H9 (cell line): ENCODE data around the gene TLE5. TPM values are rescaled to one million over a fixed set of nuclear protein-coding genes. Genes with fewer than 3 reads are reported as not detected.

Source experiments
- DNase-seq: peaks from one replicate; pipeline ENCODE4 v3.0.0-alpha.2; 2017
- H2AFZ ChIP-seq: one replicate; pipeline ENCODE4 v1.6.1; 2013; ENCODE audit warnings: mild to moderate bottlenecking, low read length, control low read depth, moderate library complexity
- H2AK5ac ChIP-seq: 2 replicates; pipeline ENCODE4 v1.6.1; 2013; ENCODE audit warnings: low read length, control low read depth, mixed read lengths; ENCODE audit not compliant: insufficient read length
- H2BK120ac ChIP-seq: one replicate; pipeline ENCODE4 v1.6.1; 2013; ENCODE audit warnings: low read depth, mild to moderate bottlenecking, low read length, control low read depth, inconsistent platforms; ENCODE audit not compliant: poor library complexity, severe bottlenecking
- H2BK12ac ChIP-seq: 2 replicates; pipeline ENCODE4 v1.6.1; 2013; ENCODE audit warnings: low read length, control low read depth, mixed read lengths, low read depth; ENCODE audit not compliant: insufficient read length
- H2BK15ac ChIP-seq: 2 replicates; pipeline ENCODE4 v1.6.1; 2013; ENCODE audit warnings: low read depth, low read length, control low read depth
- H2BK20ac ChIP-seq: one replicate; pipeline ENCODE4 v1.6.1; 2013; ENCODE audit warnings: low read depth, mild to moderate bottlenecking, low read length, control low read depth, inconsistent platforms; ENCODE audit not compliant: poor library complexity, severe bottlenecking
- H2BK5ac ChIP-seq: 2 replicates; pipeline ENCODE4 v1.6.1; 2013; ENCODE audit warnings: low read length, control low read depth, mixed read lengths; ENCODE audit not compliant: insufficient read length
- H3K14ac ChIP-seq: 2 replicates; pipeline ENCODE4 v1.6.1; 2013; ENCODE audit warnings: low read length, control low read depth; ENCODE audit not compliant: insufficient read depth
- H3K18ac ChIP-seq: 2 replicates; pipeline ENCODE4 v1.6.1; 2013; ENCODE audit warnings: low read depth, mild to moderate bottlenecking, mixed read lengths, low read length, control low read depth; ENCODE audit not compliant: insufficient read length
- H3K23ac ChIP-seq: 2 replicates; pipeline ENCODE4 v1.6.1; 2013; ENCODE audit warnings: low read length, control low read depth, mixed read lengths, low read depth; ENCODE audit not compliant: insufficient read length
- H3K23me2 ChIP-seq: 2 replicates; pipeline ENCODE4 v1.6.1; 2013; ENCODE audit warnings: low read depth, mild to moderate bottlenecking, mixed read lengths, low read length, control low read depth; ENCODE audit not compliant: insufficient read length, poor library complexity, severe bottlenecking
- H3K27ac ChIP-seq: 2 replicates; pipeline ENCODE4 v1.5.1; 2013; ENCODE audit warnings: low read length, control low read depth, mixed read lengths, low read depth; ENCODE audit not compliant: insufficient read length
- H3K27me3 ChIP-seq: 2 replicates; pipeline ENCODE4 v1.6.1; 2013; ENCODE audit warnings: low read length, control low read depth, inconsistent platforms; ENCODE audit not compliant: insufficient read depth
- H3K4ac ChIP-seq: 2 replicates; pipeline ENCODE4 v1.6.1; 2013; ENCODE audit warnings: low read depth, mild to moderate bottlenecking, control low read depth, inconsistent platforms, low read length, moderate library complexity
- H3K4me1 ChIP-seq: 2 replicates; pipeline ENCODE4 v1.6.1; 2013; ENCODE audit warnings: low read length, control low read depth, inconsistent platforms; ENCODE audit not compliant: insufficient read depth
- H3K4me2 ChIP-seq: 2 replicates; pipeline ENCODE4 v1.6.1; 2013; ENCODE audit warnings: low read length, control low read depth, mixed read lengths; ENCODE audit not compliant: insufficient read length, insufficient read depth
- H3K56ac ChIP-seq: 2 replicates; pipeline ENCODE4 v1.6.1; 2013; ENCODE audit warnings: low read depth, mild to moderate bottlenecking, mixed read lengths, low read length, control low read depth; ENCODE audit not compliant: insufficient read length
- H3K79me1 ChIP-seq: 2 replicates; pipeline ENCODE4 v1.6.1; 2013; ENCODE audit warnings: low read depth, mild to moderate bottlenecking, moderate library complexity, low read length, control low read depth, inconsistent platforms; ENCODE audit not compliant: insufficient read depth, poor library complexity, severe bottlenecking
- H3K79me2 ChIP-seq: 2 replicates; pipeline ENCODE4 v1.6.1; 2013; ENCODE audit warnings: low read length, control low read depth, inconsistent platforms; ENCODE audit not compliant: insufficient read depth
- H3K9ac ChIP-seq: 2 replicates; pipeline ENCODE4 v1.6.1; 2013; ENCODE audit warnings: low read length, control low read depth, mixed read lengths; ENCODE audit not compliant: insufficient read length; ENCODE audit errors: extremely low read depth
- H3K9me3 ChIP-seq: one replicate; pipeline ENCODE4 v1.6.1; 2013; ENCODE audit warnings: low read depth, low read length, inconsistent platforms; ENCODE audit not compliant: control insufficient read depth
- H3T11ph ChIP-seq: one replicate; pipeline ENCODE4 v1.6.1; 2013; ENCODE audit warnings: mild to moderate bottlenecking, low read length, control low read depth, inconsistent platforms
- H4K20me1 ChIP-seq: one replicate; pipeline ENCODE4 v1.6.1; 2013; ENCODE audit not compliant: control insufficient read depth, insufficient read length, insufficient read depth
- H4K5ac ChIP-seq: 2 replicates; pipeline ENCODE4 v1.6.1; 2013; ENCODE audit warnings: low read depth, mild to moderate bottlenecking, mixed read lengths, low read length, control low read depth; ENCODE audit not compliant: insufficient read length
- H4K8ac ChIP-seq: replicated peaks from 2 replicates; pipeline ENCODE4 v1.6.1; 2013; ENCODE audit warnings: low read length, control low read depth, mixed read lengths, low read depth; ENCODE audit not compliant: insufficient read length
- H4K91ac ChIP-seq: 2 replicates; pipeline ENCODE4 v1.6.1; 2013; ENCODE audit warnings: low read depth, mild to moderate bottlenecking, moderate library complexity, mixed read lengths, low read length, control low read depth; ENCODE audit not compliant: insufficient read length
- H3K27ac Mint-ChIP-seq, 3 experiments: 2 replicates in 2 of 3; 3 replicates in 1 of 3; pipeline ENCODE4 v1.8.0; 2020 to 2021; ENCODE audit warnings: mixed read lengths in 3 of 3, mild to moderate bottlenecking in 1 of 3, moderate library complexity in 1 of 3
- H3K27me3 Mint-ChIP-seq: 2 replicates; pipeline ENCODE4 v1.8.0; 2021; ENCODE audit warnings: low read depth, mild to moderate bottlenecking, moderate library complexity, mixed read lengths
- H3K36me3 Mint-ChIP-seq, 3 experiments: 2 replicates in 2 of 3; 3 replicates in 1 of 3; pipeline ENCODE4 v1.8.0; 2020 to 2021; ENCODE audit warnings: low read depth in 3 of 3, mixed read lengths in 3 of 3; ENCODE audit not compliant: insufficient read depth in 1 of 3
- H3K4me1 Mint-ChIP-seq, 2 experiments: 2 replicates each; pipeline ENCODE4 v1.8.0; 2020; ENCODE audit warnings: mixed read lengths in 2 of 2
- H3K4me3 Mint-ChIP-seq, 2 experiments: 2 replicates in 1 of 2; 3 replicates in 1 of 2; pipeline ENCODE4 v1.8.0; 2020 to 2021; ENCODE audit warnings: mild to moderate bottlenecking in 2 of 2, mixed read lengths in 2 of 2, moderate library complexity in 1 of 2
- H3K9me3 Mint-ChIP-seq, 2 experiments: 2 replicates in 1 of 2; 3 replicates in 1 of 2; pipeline ENCODE4 v1.8.0; 2020; ENCODE audit warnings: mild to moderate bottlenecking in 2 of 2, mixed read lengths in 2 of 2, moderate library complexity in 1 of 2
- CTCF ChIP-seq: fragments of 200-600 bp; sonication (generic); conservative IDR thresholded peaks from 3 replicates; pipeline ENCODE4 v1.8.0; 2021; ENCODE audit warnings: antibody characterized with exemption, mild to moderate bottlenecking
- WGBS: extraction: QIAGEN DNeasy Blood & Tissue Kit; methylation state at CpG from one replicate; pipeline ENCODE4 v1.1.7; 2013; ENCODE audit warnings: missing lambda C conversion rate, low lambda C conversion rate, mixed read lengths; ENCODE audit not compliant: insufficient read length; ENCODE audit errors: extremely low coverage; 5-methylcytosine and 5-hydroxymethylcytosine counted together
- total RNA-seq: library from RNA; stranded (reverse); gene quantifications from 2 replicates; pipeline ENCODE4 v1.2.1, GENCODE V29; 2021

Gene TLE5
- total RNA-seq, 1 experiment from 2014 or later: 221 TPM

- H2BK15ac ChIP-seq: no peak overlapping the region
- no peak overlapping the region for H2AK5ac ChIP-seq
- H2BK5ac ChIP-seq: no peak overlapping the region
- H3K4me2 ChIP-seq: no peak overlapping the region
- H4K5ac ChIP-seq: no peak overlapping the region
- H3K9me3 ChIP-seq: no peaks in the 10 kb centered on the region
- H4K91ac ChIP-seq: no peak overlapping the region
- no peak overlapping the region for H2BK120ac ChIP-seq
- Mint-ChIP-seq H3K4me1 (no peaks in the 10 kb centered on the region), H3K27ac (no peak overlapping the region), H3K27me3 (peaks cover 5% of the 10 kb centered on the region), H3K4me3 (no peak overlapping the region), H3K9me3 (peaks cover 2 to 3% of the 10 kb centered on the region in 2 experiments; a peak in 2 of 5 replicates), H3K36me3 (no peaks in the 10 kb centered on the region; a peak in 1 of 7 replicates)
- no peaks in the 10 kb centered on the region for H3K4me1 ChIP-seq
- H2BK12ac ChIP-seq: no peak overlapping the region
- H3K14ac ChIP-seq: no peak overlapping the region
- no peak overlapping the region for H3K23ac ChIP-seq
- no peak for DNase-seq
- TF ChIP-seq CTCF: no peak
- no peak overlapping the region for H3T11ph ChIP-seq
- no peak overlapping the region for H4K8ac ChIP-seq
- no CpG with 5 or more reads among the region's 7 CpGs for WGBS
- H3K27me3 ChIP-seq: no peaks in the 10 kb centered on the region
- no peaks in the 10 kb centered on the region for H3K79me1 ChIP-seq
- H3K79me2 ChIP-seq: no peaks in the 10 kb centered on the region
- H3K27ac ChIP-seq: no peak overlapping the region
- no peak overlapping the region for H3K4ac ChIP-seq
- no peaks in the 10 kb centered on the region for H4K20me1 ChIP-seq
- no peak overlapping the region for H2AFZ ChIP-seq
- H3K9ac ChIP-seq: no peak overlapping the region
- no peak overlapping the region for H3K18ac ChIP-seq
- H3K23me2 ChIP-seq: no peaks in the 10 kb centered on the region
- no peak overlapping the region for H3K56ac ChIP-seq
- H2BK20ac ChIP-seq: no peak overlapping the region
These were observed 21.7 kb upstream of the TLE5 start for GRCh38 chr19:3083964-3084363.
